ENCODE results near the gene ITPR2. TPM values are rescaled to one million over a fixed set of nuclear protein-coding genes. Genes with fewer than 3 reads are reported as not detected.

Gene ITPR2
- total and polyA plus RNA-seq, 2 of the 13 experiments (the other 11 are each of a cell fraction or from before 2014, with no cell fraction given): 31.9 to 81.9 TPM

DNA sequence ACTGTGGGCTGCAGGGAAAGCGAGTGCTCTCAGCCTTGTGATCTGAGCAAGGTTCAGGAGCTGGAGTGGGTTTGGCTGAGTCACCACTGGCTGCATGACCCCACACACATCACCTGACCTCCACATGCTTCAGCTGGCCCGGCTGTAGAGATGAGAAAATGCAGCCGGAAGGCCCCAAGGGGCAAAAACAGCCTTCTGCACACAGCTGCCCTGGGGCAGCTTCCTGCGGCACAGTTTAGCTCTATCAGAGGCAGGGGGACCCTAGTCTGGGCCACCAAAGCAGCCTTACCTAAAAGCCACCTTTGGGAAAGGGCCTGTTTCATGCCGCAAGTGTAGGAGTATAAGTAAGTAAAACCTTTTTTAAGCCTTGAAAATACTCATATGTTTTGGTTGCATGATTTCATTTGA lies 514.3 kb downstream of the ITPR2 start:
- H3K9ac ChIP-seq (ENCODE audit: insufficient read depth, low read depth, low read length): peak overlapping the region; percentile 25
- no peaks in the 10 kb centered on the region for H4K20me1 ChIP-seq (ENCODE audit: insufficient read depth, low read length)
- H2AFZ ChIP-seq (ENCODE audit: low read length): no peak overlapping the region
- BruUV-seq (replicated peaks): no TSS peak
- in situ Hi-C loops (cut with HindIII; ENCODE audit: extremely low pct_ligation_motif_present, low pct_unique_long_range_greater_than_20kb): loop anchor here (10.0 kb wide), 1 partner anchor 194 kb away; the partner anchor contains the start of gene BHLHE41
- peak; percentile 73 for DNase-seq (ENCODE audit: low spot score)
- H3K4me2 ChIP-seq (ENCODE audit: low read depth, low read length): peak overlapping the region; percentile 49
- FAIRE-seq: peak; percentile 55
- ATAC-seq: peak; percentile 100
- H3K36me3 ChIP-seq (replicated peaks in 1 of 2; ENCODE audit: control insufficient read depth in 1 of 2, insufficient read depth in 2 of 2, low read length in 2 of 2): no peaks in the 10 kb centered on the region
- ChIA-PET CTCF (ENCODE audit: low intra/inter-chr PET ratio, low total read pairs) (no interaction called here), POLR2A (interaction anchor here (1.1 to 1.2 kb wide), 2 partner anchors 11 to 44 kb away, joined by 4 read pairs; no protein-coding TSS in a partner anchor)
- H3K79me2 ChIP-seq (ENCODE audit: insufficient read depth, low read length): no peaks in the 10 kb centered on the region
- 9% methylated on average over 5 of the region's 5 CpGs for WGBS (ENCODE audit: low lambda C conversion rate)
- H3K27me3 ChIP-seq (ENCODE audit: control insufficient read depth in 1 of 2, insufficient read depth in 2 of 2, low read length in 2 of 2): no peaks in the 10 kb centered on the region
- peaks cover 25% of the 10 kb centered on the region for H3K4me1 ChIP-seq (ENCODE audit: insufficient read depth, low read length)
- H3K4me3 ChIP-seq (replicated peaks in 1 of 3; ENCODE audit: insufficient read depth in 1 of 3, low read depth in 2 of 3, low read length in 3 of 3): peak overlapping the region in 1 of 3 experiments; percentile 23; a peak in 2 of 6 replicates
- no peak overlapping the region for H3K27ac ChIP-seq (ENCODE audit: extremely low read length, insufficient read depth, low read length)
- H3K9me3 ChIP-seq (ENCODE audit: low read length): no peaks in the 10 kb centered on the region
- intact Hi-C loops (cut with micrococcal nuclease; ENCODE audit: unreplicated experiment): loop anchor here (5.0 kb wide), 1 partner anchor 221 kb away; no protein-coding TSS in a partner anchor
- TF ChIP-seq ZNF563 (CRISPR knock-in tag; IDR thresholded peaks at IDR 0.05) (no peak), NFE2L2 (IDR thresholded peaks at IDR 0.05; ENCODE audit: low read length) (peak; percentile 79; the same call in 1 of the 2 replicates), RXRA (CRISPR knock-in tag; IDR thresholded peaks at IDR 0.05) (0 out of 2 replicates have a peak, but pooled peaks have one; percentile 44), HNRNPK (IDR thresholded peaks at IDR 0.05; ENCODE audit: low read depth, low read length, poor library complexity, severe bottlenecking) (no peak), KDM5B (CRISPR knock-in tag; IDR thresholded peaks at IDR 0.05; ENCODE audit: borderline replicate concordance) (peak; percentile 59; the same call in 1 of the 2 replicates), ZNF496 (CRISPR knock-in tag; IDR thresholded peaks at IDR 0.05; ENCODE audit: insufficient replicate concordance) (no peak), SOX13 (IDR thresholded peaks at IDR 0.05) (no peak), SOX13 (CRISPR knock-in tag; conservative IDR thresholded peaks at IDR 0.05 in 1 of 2, IDR thresholded peaks at IDR 0.05 in 1 of 2) (peak in 1 of 2 experiments; percentile 11; a peak in 1 of 4 replicates), ZNF331 (CRISPR knock-in tag; IDR thresholded peaks at IDR 0.05) (0 out of 2 replicates have a peak, but pooled peaks have one; percentile 10), MYC (CRISPR knock-in tag; IDR thresholded peaks at IDR 0.05; ENCODE audit: borderline replicate concordance) (peak; percentile 72), ISL2 (CRISPR knock-in tag; IDR thresholded peaks at IDR 0.05) (no peak), ZNF251 (CRISPR knock-in tag; IDR thresholded peaks at IDR 0.05) (0 out of 2 replicates have a peak, but pooled peaks have one; percentile 39)
- TF ChIP-seq, protein P1, sequence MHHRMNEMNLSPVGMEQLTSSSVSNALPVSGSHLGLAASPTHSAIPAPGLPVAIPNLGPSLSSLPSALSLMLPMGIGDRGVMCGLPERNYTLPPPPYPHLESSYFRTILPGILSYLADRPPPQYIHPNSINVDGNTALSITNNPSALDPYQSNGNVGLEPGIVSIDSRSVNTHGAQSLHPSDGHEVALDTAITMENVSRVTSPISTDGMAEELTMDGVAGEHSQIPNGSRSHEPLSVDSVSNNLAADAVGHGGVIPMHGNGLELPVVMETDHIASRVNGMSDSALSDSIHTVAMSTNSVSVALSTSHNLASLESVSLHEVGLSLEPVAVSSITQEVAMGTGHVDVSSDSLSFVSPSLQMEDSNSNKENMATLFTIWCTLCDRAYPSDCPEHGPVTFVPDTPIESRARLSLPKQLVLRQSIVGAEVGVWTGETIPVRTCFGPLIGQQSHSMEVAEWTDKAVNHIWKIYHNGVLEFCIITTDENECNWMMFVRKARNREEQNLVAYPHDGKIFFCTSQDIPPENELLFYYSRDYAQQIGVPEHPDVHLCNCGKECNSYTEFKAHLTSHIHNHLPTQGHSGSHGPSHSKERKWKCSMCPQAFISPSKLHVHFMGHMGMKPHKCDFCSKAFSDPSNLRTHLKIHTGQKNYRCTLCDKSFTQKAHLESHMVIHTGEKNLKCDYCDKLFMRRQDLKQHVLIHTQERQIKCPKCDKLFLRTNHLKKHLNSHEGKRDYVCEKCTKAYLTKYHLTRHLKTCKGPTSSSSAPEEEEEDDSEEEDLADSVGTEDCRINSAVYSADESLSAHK (CRISPR knock-in tag; IDR thresholded peaks at IDR 0.05; ENCODE audit: borderline replicate concordance): no peak
- TF ChIP-seq, protein P2, sequence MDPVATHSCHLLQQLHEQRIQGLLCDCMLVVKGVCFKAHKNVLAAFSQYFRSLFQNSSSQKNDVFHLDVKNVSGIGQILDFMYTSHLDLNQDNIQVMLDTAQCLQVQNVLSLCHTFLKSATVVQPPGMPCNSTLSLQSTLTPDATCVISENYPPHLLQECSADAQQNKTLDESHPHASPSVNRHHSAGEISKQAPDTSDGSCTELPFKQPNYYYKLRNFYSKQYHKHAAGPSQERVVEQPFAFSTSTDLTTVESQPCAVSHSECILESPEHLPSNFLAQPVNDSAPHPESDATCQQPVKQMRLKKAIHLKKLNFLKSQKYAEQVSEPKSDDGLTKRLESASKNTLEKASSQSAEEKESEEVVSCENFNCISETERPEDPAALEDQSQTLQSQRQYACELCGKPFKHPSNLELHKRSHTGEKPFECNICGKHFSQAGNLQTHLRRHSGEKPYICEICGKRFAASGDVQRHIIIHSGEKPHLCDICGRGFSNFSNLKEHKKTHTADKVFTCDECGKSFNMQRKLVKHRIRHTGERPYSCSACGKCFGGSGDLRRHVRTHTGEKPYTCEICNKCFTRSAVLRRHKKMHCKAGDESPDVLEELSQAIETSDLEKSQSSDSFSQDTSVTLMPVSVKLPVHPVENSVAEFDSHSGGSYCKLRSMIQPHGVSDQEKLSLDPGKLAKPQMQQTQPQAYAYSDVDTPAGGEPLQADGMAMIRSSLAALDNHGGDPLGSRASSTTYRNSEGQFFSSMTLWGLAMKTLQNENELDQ (CRISPR knock-in tag; IDR thresholded peaks at IDR 0.05; ENCODE audit: borderline replicate concordance): no peak
- TF ChIP-seq, protein P3, sequence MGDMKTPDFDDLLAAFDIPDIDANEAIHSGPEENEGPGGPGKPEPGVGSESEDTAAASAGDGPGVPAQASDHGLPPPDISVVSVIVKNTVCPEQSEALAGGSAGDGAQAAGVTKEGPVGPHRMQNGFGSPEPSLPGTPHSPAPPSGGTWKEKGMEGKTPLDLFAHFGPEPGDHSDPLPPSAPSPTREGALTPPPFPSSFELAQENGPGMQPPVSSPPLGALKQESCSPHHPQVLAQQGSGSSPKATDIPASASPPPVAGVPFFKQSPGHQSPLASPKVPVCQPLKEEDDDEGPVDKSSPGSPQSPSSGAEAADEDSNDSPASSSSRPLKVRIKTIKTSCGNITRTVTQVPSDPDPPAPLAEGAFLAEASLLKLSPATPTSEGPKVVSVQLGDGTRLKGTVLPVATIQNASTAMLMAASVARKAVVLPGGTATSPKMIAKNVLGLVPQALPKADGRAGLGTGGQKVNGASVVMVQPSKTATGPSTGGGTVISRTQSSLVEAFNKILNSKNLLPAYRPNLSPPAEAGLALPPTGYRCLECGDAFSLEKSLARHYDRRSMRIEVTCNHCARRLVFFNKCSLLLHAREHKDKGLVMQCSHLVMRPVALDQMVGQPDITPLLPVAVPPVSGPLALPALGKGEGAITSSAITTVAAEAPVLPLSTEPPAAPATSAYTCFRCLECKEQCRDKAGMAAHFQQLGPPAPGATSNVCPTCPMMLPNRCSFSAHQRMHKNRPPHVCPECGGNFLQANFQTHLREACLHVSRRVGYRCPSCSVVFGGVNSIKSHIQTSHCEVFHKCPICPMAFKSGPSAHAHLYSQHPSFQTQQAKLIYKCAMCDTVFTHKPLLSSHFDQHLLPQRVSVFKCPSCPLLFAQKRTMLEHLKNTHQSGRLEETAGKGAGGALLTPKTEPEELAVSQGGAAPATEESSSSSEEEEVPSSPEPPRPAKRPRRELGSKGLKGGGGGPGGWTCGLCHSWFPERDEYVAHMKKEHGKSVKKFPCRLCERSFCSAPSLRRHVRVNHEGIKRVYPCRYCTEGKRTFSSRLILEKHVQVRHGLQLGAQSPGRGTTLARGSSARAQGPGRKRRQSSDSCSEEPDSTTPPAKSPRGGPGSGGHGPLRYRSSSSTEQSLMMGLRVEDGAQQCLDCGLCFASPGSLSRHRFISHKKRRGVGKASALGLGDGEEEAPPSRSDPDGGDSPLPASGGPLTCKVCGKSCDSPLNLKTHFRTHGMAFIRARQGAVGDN (CRISPR knock-in tag; IDR thresholded peaks at IDR 0.05): peak; percentile 81
